Fibroblast of mammary gland (primary cell): ENCODE results near the gene PARD6G.

Source experiments
- DNase-seq: peaks from one replicate; pipeline ENCODE4 v3.0.0-alpha.2; 2010; ENCODE audit warnings: low read depth
- H3K4me3 ChIP-seq: 2 replicates; pipeline ENCODE4 v1.5.1; 2011; ENCODE audit warnings: low read depth, mild to moderate bottlenecking, low read length, moderate library complexity; ENCODE audit not compliant: control insufficient read depth
- CTCF ChIP-seq: conservative IDR thresholded peaks from 2 replicates; pipeline ENCODE4 v1.5.1; 2011; ENCODE audit warnings: low read depth, low read length, inconsistent platforms; ENCODE audit not compliant: control insufficient read depth, insufficient read depth

PARD6G gene

GRCh38 chr18:80108739-80109675 lies 138.3 kb downstream of the PARD6G start, which contains the start of gene ADNP2:
Gene ADNP2, plus strand, starts transcription at chr18:80109262. Its CDS starts 8,281 bp downstream, at chr18:80117543.
- TF ChIP-seq CTCF = no peak
- DNase-seq = peak; percentile 97
- peak within 1 kb of the TSS; percentile 73 for H3K4me3 ChIP-seq

GRCh38 chr18:80108121-80108536 lies 139.2 kb downstream of the PARD6G start:
- TF ChIP-seq CTCF = no peak
- H3K4me3 ChIP-seq = no peak overlapping the region
- DNase-seq = no peak

GRCh38 chr18:80107426-80107825 lies 139.9 kb downstream of the PARD6G start:
- TF ChIP-seq CTCF = no peak
- no peak overlapping the region for H3K4me3 ChIP-seq
- no peak for DNase-seq
